Anterior cingulate cortex (tissue), 58 donors: ENCODE measurements around the gene LDLRAD3.

Experiments used
- DNase-seq, 58 donors: peaks; one replicate each; lab custom pipeline; 2025; lab: John Stamatoyannopoulos, UW

Gene LDLRAD3

GRCh38 chr11:35951680-35952079, 7.8 kb downstream of the LDLRAD3 start:
- no peak for DNase-seq

DNA sequence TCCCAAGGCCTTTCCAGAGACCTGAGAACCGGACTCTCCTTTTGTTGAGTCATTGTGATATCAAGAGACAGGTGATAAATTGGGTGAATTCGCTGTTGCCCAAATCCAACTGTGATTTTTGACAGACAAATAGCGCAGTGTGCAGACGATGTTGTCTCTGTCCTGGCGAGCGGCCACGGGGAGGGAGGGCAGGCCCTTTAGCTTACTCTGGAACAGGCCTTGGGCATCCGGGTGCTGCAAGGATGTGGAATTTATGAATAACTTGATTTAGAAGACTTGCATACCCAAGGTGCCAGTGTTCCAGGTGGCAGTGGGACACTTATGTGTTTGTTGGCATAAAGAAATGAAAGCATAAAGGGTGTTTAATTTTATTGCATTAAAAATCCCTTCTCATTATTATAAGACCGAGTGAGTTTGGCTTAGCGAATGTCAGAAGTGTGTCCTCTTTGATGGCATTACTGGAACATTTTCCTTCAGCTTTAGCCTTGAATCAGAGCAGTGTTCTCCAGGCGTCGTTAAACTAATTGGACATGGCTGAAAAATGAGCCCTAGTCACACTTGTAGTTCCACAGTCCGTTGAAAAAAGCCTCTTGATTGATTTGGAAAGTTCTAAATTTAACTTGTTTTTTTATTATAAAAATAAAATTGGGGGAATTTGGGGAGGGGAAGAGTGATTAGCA, 9.4 kb downstream of the LDLRAD3 start:
- peak in 48 of 58 donors; percentile 5 to 75 (median 37) for DNase-seq

GRCh38 chr11:35954205-35954604, 10.3 kb downstream of the LDLRAD3 start:
- DNase-seq: no peak

DNA sequence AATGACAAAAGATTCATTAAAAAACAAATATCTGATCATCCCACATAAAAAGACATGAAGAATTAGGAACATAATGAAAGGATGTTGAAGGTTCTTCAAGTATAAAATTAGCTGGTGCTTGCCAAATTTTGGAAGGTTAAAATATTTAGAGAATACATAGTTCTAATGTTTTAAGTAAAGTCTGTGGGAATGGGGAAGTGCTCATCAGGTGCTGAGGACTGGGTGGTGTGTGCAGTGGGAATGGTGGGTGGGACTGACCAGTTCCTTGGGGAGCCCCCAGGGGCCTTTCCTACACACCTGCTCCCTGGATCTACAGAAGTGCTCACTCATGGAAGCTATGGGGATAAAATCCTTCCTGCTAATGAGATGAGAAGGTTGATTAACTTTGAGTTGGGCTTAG, 11.8 kb downstream of the LDLRAD3 start:
- DNase-seq: no peak

GRCh38 chr11:35962369-35963138, 18.7 kb downstream of the LDLRAD3 start:
- DNase-seq: no peak

DNA sequence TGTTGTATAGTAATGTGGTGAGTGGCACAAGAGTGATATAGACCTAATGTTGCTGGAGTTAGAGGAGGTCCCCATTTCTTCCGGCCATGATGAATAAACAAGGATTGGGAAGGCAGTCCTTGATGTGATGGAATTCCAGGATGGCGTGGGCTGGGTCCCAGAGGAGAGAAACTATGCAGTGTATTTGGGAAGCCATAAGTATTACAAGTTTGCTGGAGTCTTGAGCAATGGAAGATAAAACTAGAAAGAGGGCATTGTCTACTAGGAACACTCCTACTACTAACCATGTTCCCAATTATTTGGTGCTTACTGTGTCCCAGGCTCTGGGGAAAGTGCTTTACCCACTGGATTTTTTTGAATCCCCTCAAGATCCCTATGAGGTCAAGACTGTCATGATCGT, 20.0 kb downstream of the LDLRAD3 start:
- no peak for DNase-seq

- no peak for DNase-seq
Observed at GRCh38 chr11:35964841-35965240, 21.0 kb downstream of the LDLRAD3 start.

DNA sequence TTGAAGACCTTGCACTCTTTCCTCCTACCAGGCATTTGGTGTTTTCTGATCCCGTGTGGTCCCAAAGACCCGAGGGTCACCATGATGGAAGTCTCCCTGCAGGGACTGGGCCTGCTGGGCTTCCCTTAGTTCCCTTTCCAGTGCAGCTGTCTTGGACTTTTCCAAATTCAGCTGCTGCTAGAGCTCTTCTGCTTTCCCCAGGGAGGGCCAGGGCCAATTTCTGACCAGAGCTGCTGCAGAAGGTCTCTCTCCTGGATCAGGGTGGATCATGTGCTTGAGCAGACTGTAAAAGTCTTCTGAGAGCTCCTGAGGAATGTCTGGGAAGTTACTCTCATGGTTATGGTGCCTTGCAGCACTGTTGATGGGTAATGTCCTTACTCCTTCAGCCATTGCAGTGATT, 23.2 kb downstream of the LDLRAD3 start:
- DNase-seq: no peak

- peak in 6 of 58 donors; percentile 4 to 29 (median 10) for DNase-seq
Observed at GRCh38 chr11:35968386-35969088, 24.7 kb downstream of the LDLRAD3 start.

DNA sequence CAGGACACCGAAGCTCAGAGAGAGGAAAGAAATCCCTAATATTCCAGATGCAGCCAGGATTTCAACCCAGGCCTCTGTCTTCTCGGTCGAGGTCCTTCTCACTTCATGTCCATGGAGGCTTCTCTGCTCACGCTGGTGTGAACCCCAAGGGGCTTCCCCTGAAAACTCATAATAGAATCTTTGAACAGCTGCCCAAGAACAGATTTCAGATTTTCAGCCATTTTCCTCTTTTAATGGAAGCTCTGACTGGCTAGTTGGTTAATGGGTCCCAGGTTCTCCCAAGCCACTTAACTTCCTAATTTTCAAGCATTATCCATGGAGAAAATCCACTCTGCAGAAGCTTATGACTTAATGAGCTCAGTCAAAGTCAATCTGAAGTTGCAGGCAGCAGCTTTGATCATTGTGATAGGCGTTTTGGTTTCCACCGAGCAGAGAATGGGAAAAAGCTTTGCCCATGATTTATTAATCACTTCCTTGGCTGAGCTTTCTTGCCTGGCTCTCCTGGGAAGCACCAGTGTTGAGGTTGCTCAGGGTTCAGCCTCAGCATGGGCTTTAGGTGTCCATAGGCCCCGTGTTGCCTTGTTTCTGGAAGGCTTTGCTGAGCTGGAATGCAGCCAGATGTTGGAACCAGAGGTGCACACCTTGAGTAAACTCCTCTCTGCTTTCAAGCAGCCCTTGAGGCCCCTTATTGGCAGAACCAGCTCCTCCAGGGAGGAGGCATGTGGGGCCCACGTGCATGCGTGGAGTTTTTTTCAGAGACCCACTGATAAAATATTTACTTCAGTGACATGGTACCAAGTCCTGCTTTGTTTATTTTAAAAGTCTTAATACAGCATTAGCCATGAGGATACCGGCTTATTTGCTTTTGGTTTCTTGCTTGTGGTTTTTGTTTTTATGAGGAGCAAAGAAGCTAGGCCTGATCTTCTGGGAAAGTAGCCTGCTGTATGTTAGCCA, 25.5 kb downstream of the LDLRAD3 start:
- DNase-seq: no peak

GRCh38 chr11:35970445-35970844, 26.6 kb downstream of the LDLRAD3 start:
- no peak for DNase-seq

GRCh38 chr11:35971841-35972422, 28.1 kb downstream of the LDLRAD3 start:
- DNase-seq: no peak

GRCh38 chr11:35974882-35975589, 31.2 kb downstream of the LDLRAD3 start:
- no peak for DNase-seq

- DNase-seq: no peak
Observed at GRCh38 chr11:35976434-35976833, 32.6 kb downstream of the LDLRAD3 start.

DNA sequence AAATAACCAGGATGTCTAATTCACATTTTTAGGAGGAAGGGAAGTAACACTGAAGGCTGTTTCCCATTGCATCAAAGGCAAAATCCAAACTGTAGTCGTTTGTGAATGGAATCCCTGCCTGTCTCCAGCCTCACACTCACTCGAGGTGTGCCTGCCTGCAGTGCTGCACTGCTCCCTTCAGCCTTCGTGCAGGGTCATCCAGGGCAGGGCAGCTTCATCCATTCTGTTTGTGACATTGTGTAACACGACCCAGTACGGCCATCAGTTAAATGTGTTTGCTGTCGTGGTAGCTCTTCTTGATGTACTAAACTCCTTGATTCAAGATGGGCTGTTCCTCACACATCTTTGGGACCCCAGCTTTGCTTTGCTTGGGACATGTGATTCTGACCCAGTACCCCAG, 34.3 kb downstream of the LDLRAD3 start:
- no peak for DNase-seq

DNA sequence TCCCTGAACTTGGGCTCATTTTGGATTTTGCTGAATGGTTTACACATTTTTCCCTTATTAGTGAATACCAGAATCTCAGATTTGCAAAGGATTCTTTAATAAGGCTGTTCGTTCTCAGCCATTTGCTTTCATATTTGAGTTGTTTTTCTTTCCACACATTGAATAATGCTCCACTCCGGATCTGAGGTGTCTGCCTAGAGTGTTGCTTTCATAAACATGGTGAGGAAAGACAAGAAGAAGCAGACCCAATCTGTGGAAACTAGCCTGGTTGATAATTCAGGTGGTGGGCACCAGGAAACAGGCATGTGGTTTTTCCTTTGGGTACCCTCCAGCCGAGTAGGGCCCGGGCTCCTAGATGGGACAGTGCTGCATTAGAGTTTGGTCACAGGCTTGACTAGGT, 35.0 kb downstream of the LDLRAD3 start:
- DNase-seq: no peak

- no peak for DNase-seq
Observed at GRCh38 chr11:35980686-35981390, 37.0 kb downstream of the LDLRAD3 start.

- peak in 50 of 58 donors; percentile 6 to 84 (median 33) for DNase-seq
Observed at GRCh38 chr11:35981581-35981980, 37.7 kb downstream of the LDLRAD3 start.

DNA sequence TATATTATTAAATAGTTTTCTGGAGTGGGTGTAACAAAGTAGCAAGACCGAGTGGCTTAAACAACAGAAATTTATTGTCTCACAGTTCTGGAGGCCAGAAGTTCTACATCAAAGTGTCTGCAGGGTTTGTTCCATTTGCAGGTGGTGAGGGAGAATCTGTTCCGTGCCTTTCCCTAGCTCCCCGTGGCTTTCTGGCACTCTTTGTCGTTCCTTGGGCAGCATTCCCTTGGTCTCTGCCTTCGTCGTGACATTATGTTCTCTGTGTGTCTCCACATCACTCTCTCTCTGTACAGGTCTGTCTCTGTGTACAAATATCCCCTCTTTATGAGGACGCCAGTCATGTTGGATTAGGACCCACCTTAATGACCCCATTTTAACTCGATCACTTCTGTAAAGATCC, 38.2 kb downstream of the LDLRAD3 start:
- DNase-seq: peak in 4 of 58 donors; percentile 9 to 46 (median 32)
